Activated gamma-delta T cell (primary cell): ENCODE results near the gene SMARCD2.
A peak's percentile ranks its signal among the peaks of the same experiment; 100 is the strongest.

Experiments
- DNase-seq: peaks from one replicate; lab custom pipeline; 2025; lab: John Stamatoyannopoulos, UW

SMARCD2 gene

DNA sequence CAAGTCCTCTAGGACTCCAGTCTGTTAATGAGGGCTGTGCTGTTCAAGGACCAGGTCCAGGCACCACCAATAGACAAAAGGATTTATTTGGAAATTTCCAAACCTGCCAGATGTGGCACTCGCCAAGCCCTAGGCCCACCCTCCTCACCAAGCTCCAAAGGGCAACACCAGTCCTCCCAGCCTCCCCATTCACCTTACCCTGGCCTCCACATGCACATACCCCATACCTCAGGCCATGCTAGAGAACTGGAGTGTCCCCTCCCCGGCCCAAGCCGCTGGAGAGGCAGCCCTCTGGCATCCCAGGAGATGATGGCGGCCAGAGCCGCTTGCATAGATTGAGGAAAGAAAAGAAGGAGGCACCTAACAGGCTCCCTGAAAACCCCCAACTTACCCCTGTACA lies 10.5 kb downstream of the SMARCD2 start:
- DNase-seq = no peak

DNA sequence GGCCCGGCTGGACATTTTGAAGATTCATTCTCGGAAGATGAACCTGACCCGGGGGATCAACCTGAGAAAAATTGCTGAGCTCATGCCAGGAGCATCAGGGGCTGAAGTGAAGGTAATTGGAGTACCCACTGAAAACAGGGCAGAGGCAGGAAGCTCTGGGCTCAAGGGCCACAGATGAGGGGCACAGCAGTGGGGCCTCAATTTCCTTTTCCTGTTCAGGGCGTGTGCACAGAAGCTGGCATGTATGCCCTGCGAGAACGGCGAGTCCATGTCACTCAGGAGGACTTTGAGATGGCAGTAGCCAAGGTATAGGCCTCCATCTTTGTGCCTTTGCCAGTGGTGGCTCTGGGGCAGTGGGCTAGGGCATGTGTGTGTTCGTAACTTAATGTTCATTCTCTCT lies 11.0 kb downstream of the SMARCD2 start:
- DNase-seq = no peak

DNA sequence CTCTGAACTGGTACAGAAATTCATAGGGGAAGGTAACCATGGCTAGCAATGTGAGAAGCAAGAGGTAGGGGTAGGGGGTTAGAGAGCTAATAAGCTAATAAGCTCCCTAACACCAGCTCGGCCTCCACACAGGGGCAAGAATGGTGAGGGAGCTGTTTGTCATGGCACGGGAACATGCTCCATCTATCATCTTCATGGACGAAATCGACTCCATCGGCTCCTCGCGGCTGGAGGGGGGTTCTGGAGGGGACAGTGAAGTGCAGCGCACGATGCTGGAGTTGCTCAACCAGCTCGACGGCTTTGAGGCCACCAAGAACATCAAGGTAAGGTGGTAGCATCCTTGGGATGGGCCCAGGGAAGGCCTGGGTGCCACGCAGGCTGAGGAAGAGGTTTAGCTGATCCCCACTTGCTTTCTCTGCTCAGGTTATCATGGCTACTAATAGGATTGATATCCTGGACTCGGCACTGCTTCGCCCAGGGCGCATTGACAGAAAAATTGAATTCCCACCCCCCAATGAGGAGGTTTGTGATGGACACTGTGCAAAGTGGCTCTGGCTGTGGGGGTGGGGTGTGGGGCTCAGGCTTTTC lies 11.5 kb downstream of the SMARCD2 start:
- DNase-seq = no peak

DNA sequence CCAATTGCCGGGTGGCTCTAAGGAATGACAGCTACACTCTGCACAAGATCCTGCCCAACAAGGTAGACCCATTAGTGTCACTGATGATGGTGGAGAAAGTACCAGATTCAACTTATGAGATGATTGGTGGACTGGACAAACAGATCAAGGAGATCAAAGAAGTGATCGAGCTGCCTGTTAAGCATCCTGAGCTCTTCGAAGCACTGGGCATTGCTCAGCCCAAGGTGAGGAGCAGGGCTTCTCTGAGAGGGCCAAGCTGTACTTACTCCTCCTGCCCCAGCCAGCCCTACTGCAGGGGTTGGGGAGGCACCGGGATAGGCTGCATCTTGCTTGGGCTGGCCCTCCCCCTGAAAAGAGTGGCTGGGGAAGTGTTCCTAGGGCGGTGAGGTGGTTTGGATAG lies 12.2 kb downstream of the SMARCD2 start:
- no peak for DNase-seq

DNA sequence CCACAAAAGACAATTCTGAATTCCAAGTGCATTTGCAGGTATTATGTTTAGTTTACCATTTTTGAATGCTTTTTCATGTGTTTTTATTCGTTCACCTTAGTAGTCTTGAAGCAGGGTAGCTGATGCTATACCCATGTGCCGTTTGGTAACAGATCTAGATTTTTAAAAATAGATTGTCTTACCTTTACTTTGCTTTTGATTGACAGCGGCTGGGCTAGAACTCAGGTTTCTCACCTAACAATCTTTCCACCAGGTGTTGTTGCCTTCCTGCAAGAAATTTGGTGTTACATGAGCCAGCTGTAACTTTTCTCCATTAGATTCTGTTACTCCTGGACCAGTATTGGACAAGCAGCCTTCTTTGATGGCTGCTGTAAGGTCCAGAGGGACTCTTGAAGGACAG lies 13.5 kb downstream of the SMARCD2 start:
- DNase-seq = no peak

DNA sequence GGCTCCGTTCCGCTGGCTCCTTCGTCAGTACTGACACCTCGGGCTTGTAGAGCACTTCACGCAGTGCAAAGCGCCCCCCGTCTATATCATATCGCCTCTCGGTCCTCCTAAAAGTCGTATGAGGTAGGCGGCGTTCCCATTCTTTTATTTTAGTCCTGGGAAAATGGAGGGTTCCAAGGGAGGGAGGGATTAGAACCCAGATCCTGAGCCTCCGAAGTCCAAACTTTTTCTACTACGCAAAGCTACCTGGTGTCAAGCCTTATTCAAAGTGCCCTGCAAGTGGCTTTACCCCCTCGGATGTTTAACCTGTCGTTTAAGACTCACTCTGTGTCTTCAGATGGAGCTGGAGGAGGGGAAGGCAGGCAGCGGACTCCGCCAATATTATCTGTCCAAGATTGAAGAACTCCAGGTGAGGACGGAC lies 14.7 kb downstream of the SMARCD2 start:
- DNase-seq = no peak

DNA sequence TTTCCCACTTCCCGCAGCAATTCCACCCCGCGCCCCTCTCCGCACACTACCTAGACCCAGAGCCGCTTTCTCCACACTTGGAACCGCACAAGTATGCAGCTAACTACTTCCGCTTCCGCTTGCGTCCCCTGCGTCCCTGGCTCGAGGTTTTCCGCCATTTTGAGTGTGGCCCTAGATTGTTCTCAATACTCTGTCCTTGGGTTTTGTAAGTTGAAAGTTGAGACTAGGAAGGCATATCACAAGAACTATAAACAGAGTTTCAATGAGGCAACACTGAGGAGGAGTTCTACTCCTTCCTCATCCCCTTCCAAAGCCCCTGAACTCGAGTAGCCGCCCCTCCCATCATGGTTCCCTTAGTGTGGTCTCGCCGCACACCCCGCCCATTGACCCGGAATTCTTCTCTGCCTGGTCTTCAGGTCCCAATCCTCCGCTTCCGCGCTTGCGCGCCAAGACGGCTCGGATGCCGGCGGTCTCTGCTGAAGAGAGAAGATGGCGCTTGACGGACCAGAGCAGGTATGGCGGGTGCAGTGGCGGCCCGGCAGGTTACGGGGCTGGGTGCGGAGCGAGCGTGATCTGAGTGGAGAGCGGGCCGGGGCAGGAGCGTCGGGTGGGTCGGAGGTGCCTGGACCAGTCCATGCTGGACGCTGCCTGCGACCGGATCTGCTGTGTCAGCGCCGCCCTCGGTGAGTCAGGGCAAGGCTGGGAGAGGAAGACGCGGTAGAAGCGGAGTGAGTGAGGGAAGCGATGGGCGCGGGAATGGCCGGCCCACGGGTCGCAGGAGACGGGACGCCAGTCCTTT lies 15.3 kb downstream of the SMARCD2 start, which contains the start of the genes FTSJ3 and PSMC5:
TSS of gene FTSJ3 (minus strand) at position 662 of the 799 bp plus-strand sequence. CDS start 761 bp downstream, outside the sequence.
TSS of gene PSMC5 (plus strand) at position 430 of the 799 bp plus-strand sequence. CDS start at position 490, 60 bp downstream.
- DNase-seq = peak; percentile 86

DNA sequence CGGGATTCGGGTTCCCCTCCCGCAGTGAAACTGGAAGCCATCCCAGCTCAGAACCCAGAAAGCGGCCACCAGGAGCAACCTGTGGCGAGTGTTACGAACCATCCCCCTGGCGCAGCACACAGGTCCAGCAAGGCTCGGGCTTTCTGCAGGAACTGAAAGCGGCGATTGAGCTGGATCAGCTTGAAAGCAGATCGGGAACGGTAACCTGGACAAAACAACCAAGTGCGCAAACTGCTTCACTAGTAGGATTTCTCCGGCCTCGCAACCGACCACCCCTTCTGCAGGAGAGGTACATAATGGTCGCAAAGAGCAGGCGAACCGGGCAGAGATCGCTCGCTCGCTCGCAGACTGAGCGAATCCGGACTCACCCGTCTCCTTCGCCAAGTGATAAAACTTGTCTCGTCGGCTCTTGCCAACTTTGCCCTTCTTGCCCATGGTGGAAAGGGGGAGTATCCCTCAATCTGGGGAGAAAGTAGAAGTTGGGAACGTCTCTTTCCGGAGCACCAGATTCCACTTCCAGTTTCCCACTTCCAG lies 15.9 kb downstream of the SMARCD2 start:
- no peak for DNase-seq

DNA sequence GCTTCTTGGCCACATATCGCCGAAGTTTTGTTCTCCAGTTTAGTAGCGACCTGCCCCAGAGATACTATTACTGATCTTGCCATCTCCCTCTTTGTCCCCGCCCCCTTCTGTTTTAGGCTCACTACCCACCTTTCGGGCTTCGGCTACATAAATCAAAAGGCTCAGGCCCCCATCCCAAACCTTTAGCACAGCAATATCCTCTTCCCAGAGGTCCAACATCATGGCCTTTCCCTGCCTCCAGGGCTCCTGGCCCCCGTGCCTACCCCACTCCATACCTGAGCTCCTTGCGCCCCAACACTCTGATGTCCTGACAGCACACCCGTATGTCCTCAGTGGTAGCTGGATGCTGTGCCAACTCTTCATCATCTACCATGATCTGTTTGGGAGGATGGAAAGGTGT lies 18.1 kb downstream of the SMARCD2 start:
- DNase-seq = no peak

DNA sequence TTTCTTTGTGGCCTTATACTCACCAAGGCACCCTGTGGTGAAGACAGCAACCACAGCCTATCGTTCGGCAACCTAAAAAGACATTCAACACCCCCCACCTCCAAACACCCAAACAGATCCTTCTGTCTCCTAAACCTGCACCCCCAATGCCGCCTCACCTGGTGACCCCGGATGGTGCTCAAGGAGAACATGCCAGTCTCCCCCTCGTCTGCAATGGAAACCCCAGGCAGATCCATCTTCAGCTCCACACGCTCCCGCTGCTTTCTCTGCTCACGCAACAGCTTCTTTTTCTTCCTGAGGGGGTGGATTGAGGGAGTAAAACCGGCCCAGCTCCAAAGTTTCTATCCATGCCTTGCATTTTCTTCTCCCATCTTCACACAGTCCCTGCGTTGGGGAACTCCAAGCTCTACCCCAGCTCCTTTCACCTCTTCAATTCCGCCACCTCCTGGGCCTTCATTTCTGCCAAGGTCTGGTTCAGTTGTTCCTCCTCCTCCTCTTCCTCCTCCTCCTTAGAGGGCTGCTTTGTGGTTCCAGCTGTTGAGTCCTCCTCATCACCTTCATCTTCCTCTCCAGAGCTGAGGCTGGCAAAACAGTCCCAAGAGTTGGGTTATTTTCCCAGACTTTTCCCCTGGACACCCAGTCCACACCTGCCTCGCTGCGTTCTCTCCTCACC lies 18.7 kb downstream of the SMARCD2 start:
- DNase-seq = no peak

DNA sequence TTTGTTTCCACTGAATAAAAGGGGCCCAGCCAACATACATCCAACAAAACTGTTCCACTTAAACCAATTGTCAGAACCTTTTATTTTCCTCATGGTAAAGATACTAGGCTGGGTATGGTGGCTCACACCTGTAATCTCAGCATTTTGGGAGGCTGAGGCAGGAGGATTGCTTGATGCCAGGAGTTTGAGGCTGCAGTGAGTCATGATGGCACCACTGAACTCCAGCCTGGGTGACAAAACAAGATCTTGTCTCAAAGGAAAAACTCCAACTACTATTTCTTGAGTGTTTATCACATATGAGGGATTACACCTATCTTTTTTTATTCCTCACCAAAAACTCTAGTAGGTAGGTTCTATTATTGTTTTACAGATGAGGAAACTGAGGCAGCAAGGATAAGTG lies 19.9 kb downstream of the SMARCD2 start:
- DNase-seq = no peak

DNA sequence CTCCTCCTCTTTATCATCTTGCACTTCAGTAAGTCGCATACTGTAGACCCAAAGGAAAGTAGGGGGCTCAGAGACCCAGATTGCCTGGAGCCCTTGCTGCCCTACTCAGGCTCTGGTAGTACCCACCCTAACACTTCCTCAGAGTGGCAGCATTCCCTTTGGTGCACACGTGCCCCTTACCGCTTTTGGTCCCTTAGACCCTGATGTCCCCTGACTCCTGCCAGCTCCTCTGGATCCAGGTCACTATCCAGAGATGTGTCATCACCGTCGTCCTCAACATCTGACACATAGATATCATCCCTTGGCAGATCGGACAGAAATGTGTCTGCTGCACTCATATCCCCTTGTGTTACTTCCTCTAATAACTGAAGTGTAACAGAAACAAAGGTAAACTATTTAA lies 20.7 kb downstream of the SMARCD2 start:
- no peak for DNase-seq

DNA sequence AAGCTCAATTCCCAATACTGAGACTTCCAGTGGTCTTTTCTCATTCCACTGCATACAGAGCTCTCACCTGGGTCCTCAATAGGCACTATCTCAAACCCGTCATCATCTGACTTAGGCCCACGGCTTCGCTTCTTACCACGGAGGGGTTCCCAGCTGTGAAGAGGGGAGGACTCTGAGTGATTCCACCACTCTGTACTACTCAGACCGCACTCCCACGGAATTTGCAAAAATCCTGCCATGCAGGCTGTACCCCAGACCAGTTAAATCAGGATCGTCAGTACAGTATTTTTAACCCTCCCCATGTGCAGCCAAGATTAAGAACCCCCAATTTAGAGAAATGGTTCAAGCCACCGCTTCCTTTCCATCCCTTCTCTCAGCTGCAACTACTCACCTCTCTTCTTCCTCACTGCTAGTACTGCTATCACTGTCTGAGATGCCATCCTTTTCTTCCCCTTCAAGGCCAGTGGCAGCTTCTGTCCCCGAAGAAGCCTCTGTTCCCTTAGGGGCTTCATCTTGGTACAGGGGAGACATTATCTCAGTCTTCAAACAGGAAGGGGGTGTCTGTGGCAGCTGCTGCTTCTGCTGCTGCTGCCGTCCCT lies 21.4 kb downstream of the SMARCD2 start:
- no peak for DNase-seq

DNA sequence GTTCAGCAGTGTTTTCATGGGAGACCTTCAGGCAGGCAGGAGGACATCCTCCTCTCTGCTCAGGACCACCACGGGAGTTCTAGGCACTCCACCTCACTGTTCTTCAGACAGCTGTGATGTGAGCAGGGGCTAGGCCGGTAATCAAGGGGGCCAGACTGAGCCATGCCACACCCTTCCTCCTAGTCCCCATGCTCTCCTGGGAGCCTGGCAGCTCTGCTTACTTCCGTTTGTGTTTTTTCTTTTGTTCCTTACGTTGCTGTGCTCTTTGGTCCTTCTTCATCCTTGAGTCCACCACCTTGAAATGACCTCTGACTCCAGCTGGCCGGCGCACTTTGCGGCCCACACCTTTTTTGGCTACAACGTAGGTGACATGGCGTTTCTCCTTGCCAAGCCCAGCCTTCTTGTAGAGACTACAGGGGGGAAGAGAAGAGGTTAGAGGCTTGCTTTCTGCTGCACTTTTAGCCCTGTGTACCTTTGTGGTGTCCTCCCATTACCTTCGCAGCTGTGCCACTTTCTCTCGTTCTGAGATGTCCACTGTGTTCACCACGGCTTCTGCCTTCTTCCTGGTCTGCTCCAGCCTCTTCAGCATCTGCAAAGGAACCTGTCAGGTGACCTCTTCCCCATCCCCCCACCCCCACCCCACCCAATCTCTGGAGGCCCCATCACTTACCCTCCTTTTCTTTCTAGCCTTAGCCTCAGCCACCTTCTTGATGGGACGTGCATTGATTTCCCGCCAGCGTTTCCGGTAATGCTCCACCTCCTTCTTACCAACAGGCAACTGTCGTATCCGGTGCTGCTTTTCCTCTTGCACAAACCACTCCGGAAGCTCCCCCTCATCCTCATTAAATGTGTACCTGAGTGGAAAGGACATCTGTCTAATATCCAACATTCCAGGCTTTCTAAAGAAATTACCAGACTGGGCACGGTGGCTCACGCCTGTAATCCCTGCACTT lies 22.6 kb downstream of the SMARCD2 start:
- no peak for DNase-seq

DNA sequence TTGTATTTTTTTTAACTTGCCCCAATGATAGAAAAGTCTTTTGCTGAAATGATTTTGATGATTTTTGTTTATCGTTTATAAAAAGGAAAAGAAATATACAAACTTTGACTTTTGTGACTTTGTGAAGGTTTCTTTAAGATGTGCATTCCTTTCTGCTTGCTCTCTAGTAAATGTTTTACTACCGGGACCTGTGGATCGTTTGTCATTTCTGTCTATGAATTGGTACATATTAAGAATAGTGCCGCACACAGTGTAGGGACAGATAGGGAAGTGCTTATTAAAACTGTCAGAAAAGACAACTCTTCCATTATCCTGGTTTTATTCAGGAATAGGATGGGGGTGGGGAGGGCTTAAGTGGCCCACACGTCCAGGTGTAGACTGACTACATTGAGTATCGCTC lies 23.4 kb downstream of the SMARCD2 start:
- DNase-seq = no peak

DNA sequence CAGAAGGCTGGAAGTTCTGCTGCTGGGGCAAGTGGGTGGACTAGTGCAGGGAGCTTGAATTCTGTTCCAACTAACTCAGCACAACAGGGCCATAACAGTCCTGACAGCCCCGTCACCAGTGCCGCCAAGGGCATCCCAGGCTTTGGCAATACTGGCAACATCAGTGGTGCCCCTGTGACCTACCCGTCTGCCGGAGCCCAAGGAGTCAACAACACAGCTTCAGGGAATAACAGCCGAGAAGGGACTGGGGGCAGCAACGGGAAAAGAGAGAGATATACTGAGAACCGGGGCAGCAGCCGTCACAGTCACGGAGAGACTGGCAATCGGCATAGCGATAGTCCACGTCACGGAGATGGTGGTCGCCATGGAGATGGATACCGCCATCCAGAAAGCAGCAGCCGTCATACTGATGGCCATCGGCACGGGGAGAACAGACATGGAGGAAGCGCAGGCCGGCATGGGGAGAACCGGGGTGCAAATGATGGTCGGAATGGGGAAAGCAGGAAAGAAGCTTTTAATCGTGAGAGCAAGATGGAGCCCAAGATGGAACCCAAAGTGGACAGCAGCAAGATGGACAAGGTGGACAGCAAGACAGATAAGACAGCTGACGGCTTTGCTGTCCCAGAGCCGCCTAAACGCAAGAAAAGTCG lies 24.6 kb downstream of the SMARCD2 start:
- DNase-seq = no peak

DNA sequence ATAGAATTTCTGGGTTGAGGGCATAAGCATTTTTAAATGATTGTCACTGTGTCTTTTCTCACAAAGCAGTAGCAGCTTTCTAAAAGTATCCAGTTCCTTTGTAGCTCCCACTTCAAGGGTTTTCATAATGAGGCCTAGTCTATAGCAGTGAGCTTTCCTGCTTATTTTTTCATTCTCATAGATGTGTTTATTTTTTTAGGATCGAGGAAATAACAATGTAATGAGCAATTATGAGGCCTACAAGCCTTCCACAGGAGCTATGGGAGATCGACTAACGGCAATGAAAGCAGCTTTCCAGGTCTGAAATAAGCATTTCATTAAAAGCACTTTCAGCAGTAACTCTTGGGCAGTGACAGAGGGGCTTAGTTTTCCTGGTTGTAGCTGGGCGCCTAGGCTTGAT lies 25.8 kb downstream of the SMARCD2 start:
- no peak for DNase-seq

DNA sequence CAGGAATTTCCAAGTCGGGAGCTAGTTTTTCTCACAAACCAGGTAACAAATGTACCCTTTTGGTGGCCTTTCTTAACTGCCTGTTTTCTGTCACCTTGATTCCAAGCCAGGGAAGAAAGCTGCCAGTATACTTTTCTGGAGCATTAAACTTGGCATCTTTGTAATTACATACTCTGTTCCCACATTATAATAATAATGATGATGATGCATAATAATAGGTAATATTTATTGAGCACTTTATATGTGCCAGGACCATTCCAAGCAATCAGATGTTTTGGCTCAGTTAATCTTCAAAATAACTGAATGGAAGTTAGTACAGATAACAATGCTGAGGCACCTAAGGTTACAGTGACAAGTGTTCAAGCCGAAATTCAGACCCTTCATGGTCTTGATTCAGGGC lies 26.4 kb downstream of the SMARCD2 start:
- DNase-seq = no peak

DNA sequence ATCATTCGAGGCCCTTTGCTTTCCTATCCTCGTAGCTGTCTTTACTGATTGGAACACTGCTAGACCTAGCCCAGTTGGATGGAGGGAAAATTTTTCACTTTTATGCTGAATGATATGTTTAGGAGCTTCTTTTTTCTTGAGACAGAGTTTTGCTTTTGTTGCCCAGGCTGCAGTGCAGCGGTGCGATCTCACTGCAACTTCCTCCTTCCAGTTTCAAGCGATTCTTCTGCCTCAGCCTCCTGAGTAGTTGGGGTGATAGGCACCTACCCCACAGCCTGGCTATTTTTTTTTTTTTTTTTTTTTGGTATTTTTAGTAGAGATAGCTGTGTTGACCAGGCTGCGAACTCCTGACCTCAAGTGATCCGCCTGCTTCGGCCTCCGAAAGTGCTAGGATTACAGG lies 32.5 kb downstream of the SMARCD2 start:
- DNase-seq = no peak

DNA sequence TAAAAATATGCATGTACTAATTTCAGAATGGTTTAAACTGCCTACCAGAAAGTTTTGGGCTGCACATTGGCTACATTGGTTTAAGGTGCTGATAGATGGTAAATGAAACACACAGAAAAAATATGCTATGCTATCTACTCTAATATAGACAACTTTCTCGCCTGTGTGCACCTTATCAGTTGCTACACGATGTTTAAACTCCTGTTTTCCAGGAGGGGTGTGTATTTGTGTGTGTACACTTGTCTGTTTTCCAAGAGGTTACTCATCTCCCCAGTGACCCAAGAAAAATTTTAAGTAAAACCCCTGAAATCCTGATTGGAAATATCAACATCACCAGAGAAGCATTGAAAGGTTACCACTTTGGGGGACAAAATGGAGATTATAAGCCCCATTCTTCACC lies 36.9 kb downstream of the SMARCD2 start:
- no peak for DNase-seq

DNA sequence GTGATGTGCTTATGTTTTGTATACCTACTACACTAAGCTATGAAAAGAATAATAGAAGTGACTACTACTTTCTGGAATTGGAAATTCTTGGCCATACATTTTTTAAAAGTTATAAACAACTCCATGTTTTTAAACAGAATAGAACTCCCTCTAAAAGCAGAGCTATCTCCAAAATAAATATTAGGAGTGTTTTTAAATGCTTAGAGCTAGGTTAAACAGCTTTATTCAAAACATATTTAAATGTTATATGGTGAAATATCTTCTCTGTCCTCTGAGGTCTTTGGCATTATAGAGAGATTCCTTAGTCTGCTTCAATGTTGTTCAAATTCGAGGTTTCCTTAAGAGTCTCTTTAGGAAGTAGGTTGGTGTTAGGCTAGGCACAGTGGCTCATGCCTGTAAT lies 38.2 kb downstream of the SMARCD2 start:
- no peak for DNase-seq
